ENCODE measurements around the gene FOXN3.

Gene FOXN3

GRCh38 chr14:89373185-89373584, 43.8 kb downstream of the FOXN3 start:
- H3K4me3 Mint-ChIP-seq: peak overlapping the region in 1 of 2 donors; percentile 44
- no peak for DNase-seq
- H3K9me3 Mint-ChIP-seq: no peaks in the 10 kb centered on the region
- peak overlapping the region; percentile 20 for H3K27ac Mint-ChIP-seq
- no peaks in the 10 kb centered on the region for H3K27me3 Mint-ChIP-seq
- peaks cover 25 to 68% of the 10 kb centered on the region in 2 donors for H3K36me3 Mint-ChIP-seq
- H3K4me1 Mint-ChIP-seq: peaks cover 36 to 50% of the 10 kb centered on the region in 2 donors
- no peak for ATAC-seq (replicated peaks)

GRCh38 chr14:89372512-89372883, 44.5 kb downstream of the FOXN3 start:
- no peak for DNase-seq
- peaks cover 23 to 67% of the 10 kb centered on the region in 2 donors for H3K36me3 Mint-ChIP-seq
- H3K9me3 Mint-ChIP-seq: no peaks in the 10 kb centered on the region
- ATAC-seq (replicated peaks): peak in 1 of 2 donors; percentile 29
- peak overlapping the region; percentile 42 for H3K27ac Mint-ChIP-seq
- H3K4me1 Mint-ChIP-seq: peaks cover 33 to 48% of the 10 kb centered on the region in 2 donors
- H3K27me3 Mint-ChIP-seq: no peaks in the 10 kb centered on the region
- H3K4me3 Mint-ChIP-seq: peak overlapping the region in 1 of 2 donors; percentile 44

- Mint-ChIP-seq H3K27ac (peak overlapping the region; percentile 90), H3K4me1 (peaks cover 35 to 55% of the 10 kb centered on the region in 2 donors), H3K36me3 (peaks cover 29 to 66% of the 10 kb centered on the region in 2 donors), H3K27me3 (no peaks in the 10 kb centered on the region), H3K4me3 (peak overlapping the region; percentile 7 to 31), H3K9me3 (no peaks in the 10 kb centered on the region)
- ATAC-seq (replicated peaks) (peak in 1 of 2 donors; percentile 25), DNase-seq (no peak)
Measured at GRCh38 chr14:89371585-89372511, 45.2 kb downstream of the FOXN3 start.

- DNase-seq (no peak), ATAC-seq (replicated peaks) (no peak)
- peaks cover 27 to 63% of the 10 kb centered on the region in 2 donors for H3K36me3 Mint-ChIP-seq
- no peaks in the 10 kb centered on the region for H3K9me3 Mint-ChIP-seq
- H3K4me1 Mint-ChIP-seq: peaks cover 37 to 59% of the 10 kb centered on the region in 2 donors
- no peak overlapping the region for H3K4me3 Mint-ChIP-seq
- no peaks in the 10 kb centered on the region for H3K27me3 Mint-ChIP-seq
- H3K27ac Mint-ChIP-seq: peak overlapping the region; percentile 62
Measured at GRCh38 chr14:89370781-89371180, 46.3 kb downstream of the FOXN3 start.

- no peak overlapping the region for H3K4me3 Mint-ChIP-seq
- no peaks in the 10 kb centered on the region for H3K27me3 Mint-ChIP-seq
- DNase-seq (no peak), ATAC-seq (replicated peaks) (no peak)
- H3K9me3 Mint-ChIP-seq: no peaks in the 10 kb centered on the region
- peaks cover 26 to 63% of the 10 kb centered on the region in 2 donors for H3K36me3 Mint-ChIP-seq
- H3K27ac Mint-ChIP-seq: peak overlapping the region; percentile 25
- peaks cover 37 to 61% of the 10 kb centered on the region in 2 donors for H3K4me1 Mint-ChIP-seq
Measured at GRCh38 chr14:89370381-89370780, 46.7 kb downstream of the FOXN3 start.

GRCh38 chr14:89369656-89370055, 47.4 kb downstream of the FOXN3 start:
- DNase-seq: no peak
- no peak overlapping the region for H3K4me3 Mint-ChIP-seq
- H3K36me3 Mint-ChIP-seq: peaks cover 24 to 63% of the 10 kb centered on the region in 2 donors
- H3K27ac Mint-ChIP-seq: peak overlapping the region; percentile 25
- ATAC-seq (replicated peaks): no peak
- H3K4me1 Mint-ChIP-seq: peaks cover 43 to 68% of the 10 kb centered on the region in 2 donors
- H3K27me3 Mint-ChIP-seq: no peaks in the 10 kb centered on the region
- H3K9me3 Mint-ChIP-seq: no peaks in the 10 kb centered on the region

- Mint-ChIP-seq H3K4me3 (no peak overlapping the region), H3K27me3 (no peaks in the 10 kb centered on the region), H3K4me1 (peaks cover 46 to 76% of the 10 kb centered on the region in 2 donors), H3K36me3 (peaks cover 21 to 59% of the 10 kb centered on the region in 2 donors), H3K9me3 (no peaks in the 10 kb centered on the region), H3K27ac (peak overlapping the region; percentile 65)
- DNase-seq (no peak), ATAC-seq (replicated peaks) (no peak)
Measured at GRCh38 chr14:89368490-89369477, 48.2 kb downstream of the FOXN3 start.

- no peak for ATAC-seq (replicated peaks)
- Mint-ChIP-seq H3K4me1 (peaks cover 49 to 77% of the 10 kb centered on the region in 2 donors), H3K27ac (peak overlapping the region; percentile 88)
Measured at GRCh38 chr14:89367779-89368120, 49.3 kb downstream of the FOXN3 start.

GRCh38 chr14:89366864-89367778, 49.9 kb downstream of the FOXN3 start:
- H3K9me3 Mint-ChIP-seq: peaks cover 0 to 2% of the 10 kb centered on the region in 2 donors
- ATAC-seq (replicated peaks) (no peak), DNase-seq (no peak)
- peaks cover 22 to 56% of the 10 kb centered on the region in 2 donors for H3K36me3 Mint-ChIP-seq
- H3K27ac Mint-ChIP-seq: peak overlapping the region; percentile 88
- peaks cover 44 to 73% of the 10 kb centered on the region in 2 donors for H3K4me1 Mint-ChIP-seq
- H3K27me3 Mint-ChIP-seq: no peaks in the 10 kb centered on the region
- peak overlapping the region; percentile 30 to 48 for H3K4me3 Mint-ChIP-seq

More at GRCh38 chr14:89367779-89368120, 49.3 kb downstream of the FOXN3 start:
- Mint-ChIP-seq H3K4me3 (peak overlapping the region in 1 of 2 donors; percentile 6), H3K36me3 (peaks cover 25 to 61% of the 10 kb centered on the region in 2 donors), H3K9me3 (peaks cover 0 to 2% of the 10 kb centered on the region in 2 donors), H3K27me3 (no peaks in the 10 kb centered on the region)
- DNase-seq: no peak

- Mint-ChIP-seq H3K9me3 (peaks cover 0 to 2% of the 10 kb centered on the region in 2 donors), H3K36me3 (peaks cover 20 to 46% of the 10 kb centered on the region in 2 donors), H3K27me3 (no peaks in the 10 kb centered on the region), H3K27ac (peak overlapping the region; percentile 98), H3K4me1 (peaks cover 34 to 57% of the 10 kb centered on the region in 2 donors), H3K4me3 (peak overlapping the region; percentile 77)
- ATAC-seq (replicated peaks) (peak; percentile 96), DNase-seq (peak; percentile 67)
Measured at GRCh38 chr14:89365061-89365801, 51.8 kb downstream of the FOXN3 start.

- Mint-ChIP-seq H3K36me3 (peaks cover 24 to 48% of the 10 kb centered on the region in 2 donors), H3K9me3 (peaks cover 0 to 2% of the 10 kb centered on the region in 2 donors), H3K4me1 (peaks cover 41 to 62% of the 10 kb centered on the region in 2 donors), H3K27ac (peak overlapping the region; percentile 98), H3K4me3 (peak overlapping the region; percentile 77), H3K27me3 (no peaks in the 10 kb centered on the region)
- DNase-seq (no peak), ATAC-seq (replicated peaks) (no peak)
Measured at GRCh38 chr14:89364316-89364715, 52.7 kb downstream of the FOXN3 start.

GRCh38 chr14:89360277-89360676, 56.8 kb downstream of the FOXN3 start:
- peaks cover 42 to 67% of the 10 kb centered on the region in 2 donors for H3K4me1 Mint-ChIP-seq
- H3K9me3 Mint-ChIP-seq: peaks cover 0 to 2% of the 10 kb centered on the region in 2 donors
- H3K27me3 Mint-ChIP-seq: no peaks in the 10 kb centered on the region
- no peak for DNase-seq
- H3K4me3 Mint-ChIP-seq: peak overlapping the region in 1 of 2 donors; percentile 67
- H3K27ac Mint-ChIP-seq: peak overlapping the region; percentile 94
- no peak for ATAC-seq (replicated peaks)
- peaks cover 27 to 51% of the 10 kb centered on the region in 2 donors for H3K36me3 Mint-ChIP-seq
